Thyroid gland (tissue), 4 donors: Measurements from ENCODE around the gene RASSF9.

Source experiments
- CTCF ChIP-seq, 6 experiments: fragments of 200-600 bp in 3 of 6; fragments of 450-650 bp in 3 of 6; sonication (generic) in 3 of 6; IDR thresholded peaks; one replicate each; pipeline ENCODE4 v1.5.1; 2016 to 2019; ENCODE audit warnings: antibody characterized with exemption in 6 of 6, mild to moderate bottlenecking in 2 of 6, inconsistent platforms in 1 of 6, moderate library complexity in 1 of 6
- POLR2A ChIP-seq, 2 donors: fragments of 450-650 bp; IDR thresholded peaks; one replicate each; pipeline ENCODE4 v1.6.1; 2017; ENCODE audit warnings: antibody characterized with exemption in 2 of 2, mild to moderate bottlenecking in 2 of 2, moderate library complexity in 1 of 2

GRCh38 chr12:85805654-85806053 lies 30.6 kb downstream of the RASSF9 start:
- TF ChIP-seq CTCF (IDR thresholded peaks at IDR 0.05) = no peak
- TF ChIP-seq POLR2A (IDR thresholded peaks at IDR 0.05) = no peak
